Effector memory CD4-positive, alpha-beta T cell (primary cell): ENCODE measurements around the gene CLCN3.

ENCODE experiments used
- DNase-seq, 3 donors: peaks; one replicate each; pipeline ENCODE4 v3.0.0-alpha.2; 2020
- H3K27ac ChIP-seq: 2 replicates; pipeline ENCODE4 v1.7.0; 2013; ENCODE audit warnings: mild to moderate bottlenecking, low read length, moderate library complexity; ENCODE audit not compliant: insufficient read depth, poor library complexity, severe bottlenecking
- H3K27me3 ChIP-seq: replicated peaks from 2 replicates; pipeline ENCODE4 v1.7.0; 2013; ENCODE audit warnings: mild to moderate bottlenecking, low read length; ENCODE audit not compliant: insufficient read depth, control insufficient read depth, poor library complexity, severe bottlenecking
- H3K36me3 ChIP-seq: 2 replicates; pipeline ENCODE4 v1.7.0; 2013; ENCODE audit warnings: mild to moderate bottlenecking, low read length, moderate library complexity; ENCODE audit not compliant: control insufficient read depth, insufficient read depth
- H3K4me1 ChIP-seq: 2 replicates; pipeline ENCODE4 v1.7.0; 2013; ENCODE audit warnings: low read length, mild to moderate bottlenecking; ENCODE audit not compliant: control insufficient read depth, insufficient read depth, poor library complexity, severe bottlenecking
- H3K4me3 ChIP-seq: 2 replicates; pipeline ENCODE4 v1.7.0; 2013; ENCODE audit warnings: low read length, low read depth, mild to moderate bottlenecking; ENCODE audit not compliant: insufficient read depth, poor library complexity, severe bottlenecking
- H3K9me3 ChIP-seq: 2 replicates; pipeline ENCODE4 v1.7.0; 2013; ENCODE audit warnings: mild to moderate bottlenecking, low read length, moderate library complexity; ENCODE audit not compliant: control insufficient read depth

The CLCN3 gene

GRCh38 chr4:169601016-169601771 is 19.2 kb upstream of the CLCN3 start:
- Histone ChIP-seq H3K9me3 (no peaks in the 10 kb centered on the region), H3K27me3 (no peaks in the 10 kb centered on the region), H3K36me3 (no peaks in the 10 kb centered on the region), H3K27ac (no peak overlapping the region), H3K4me1 (no peaks in the 10 kb centered on the region), H3K4me3 (no peak overlapping the region)
- DNase-seq = no peak

GRCh38 chr4:169603312-169603711 is 17.1 kb upstream of the CLCN3 start:
- no peaks in the 10 kb centered on the region for H3K4me1 ChIP-seq
- no peak for DNase-seq
- no peaks in the 10 kb centered on the region for H3K9me3 ChIP-seq

GRCh38 chr4:169604131-169604900 is 16.1 kb upstream of the CLCN3 start:
- no peaks in the 10 kb centered on the region for H3K27me3 ChIP-seq
- H3K27ac ChIP-seq = no peak overlapping the region
- H3K9me3 ChIP-seq = no peaks in the 10 kb centered on the region
- no peak overlapping the region for H3K4me3 ChIP-seq
- DNase-seq = no peak
- no peaks in the 10 kb centered on the region for H3K4me1 ChIP-seq
- no peaks in the 10 kb centered on the region for H3K36me3 ChIP-seq

More at GRCh38 chr4:169603312-169603711, 17.1 kb upstream of the CLCN3 start:
- H3K36me3 ChIP-seq = no peaks in the 10 kb centered on the region
- H3K27ac ChIP-seq = no peak overlapping the region
- H3K4me3 ChIP-seq = no peak overlapping the region
- H3K27me3 ChIP-seq = no peaks in the 10 kb centered on the region

DNA sequence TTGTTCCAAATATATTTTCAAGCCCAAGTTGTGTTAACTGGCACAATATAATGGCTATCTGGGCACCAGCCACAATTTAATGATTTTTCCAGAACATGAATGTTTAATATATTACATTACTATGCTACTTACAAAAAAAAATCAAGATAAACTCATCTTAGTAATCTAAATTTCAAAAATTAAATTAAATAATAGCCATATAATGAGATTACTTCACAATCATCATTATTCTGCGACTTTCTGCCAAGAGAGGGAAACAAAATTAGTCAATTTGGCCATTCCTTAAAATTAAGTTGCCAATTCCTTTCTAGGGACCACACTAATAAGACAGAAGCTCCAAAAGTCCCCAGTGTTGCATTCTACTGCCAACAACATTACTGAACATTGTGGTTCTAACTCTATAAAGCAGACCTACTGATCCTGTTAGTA is 15.5 kb upstream of the CLCN3 start:
- no peak overlapping the region for H3K27ac ChIP-seq
- H3K36me3 ChIP-seq = no peaks in the 10 kb centered on the region
- no peaks in the 10 kb centered on the region for H3K9me3 ChIP-seq
- no peaks in the 10 kb centered on the region for H3K27me3 ChIP-seq
- no peak for DNase-seq
- no peak overlapping the region for H3K4me3 ChIP-seq
- no peaks in the 10 kb centered on the region for H3K4me1 ChIP-seq

GRCh38 chr4:169611157-169611556 is 9.2 kb upstream of the CLCN3 start:
- H3K4me1 ChIP-seq = peaks cover 3% of the 10 kb centered on the region
- no peaks in the 10 kb centered on the region for H3K9me3 ChIP-seq
- no peaks in the 10 kb centered on the region for H3K27me3 ChIP-seq
- no peak overlapping the region for H3K27ac ChIP-seq
- no peak for DNase-seq
- peak overlapping the region; percentile 67 for H3K4me3 ChIP-seq
- H3K36me3 ChIP-seq = no peaks in the 10 kb centered on the region

GRCh38 chr4:169611991-169612870 is 8.1 kb upstream of the CLCN3 start, which contains the start of gene NEK1:
TSS of gene NEK1 (minus strand) at chr4:169612583. CDS start at chr4:169602630, 9,953 bp downstream.
- DNase-seq = peak; percentile 77 to 82 (median 77)
- H3K27ac ChIP-seq = peak within 1 kb of the TSS; percentile 97
- peak within 1 kb of the TSS; percentile 67 for H3K4me3 ChIP-seq
- H3K9me3 ChIP-seq = no peaks in the 10 kb centered on the region
- H3K36me3 ChIP-seq = no peaks in the 10 kb centered on the region
- no peaks in the 10 kb centered on the region for H3K27me3 ChIP-seq
- peaks cover 3% of the 10 kb centered on the region for H3K4me1 ChIP-seq

- Histone ChIP-seq H3K4me3 (peak overlapping the region; percentile 67), H3K4me1 (peaks cover 6% of the 10 kb centered on the region), H3K27me3 (no peaks in the 10 kb centered on the region), H3K36me3 (no peaks in the 10 kb centered on the region), H3K27ac (peak overlapping the region; percentile 97), H3K9me3 (no peaks in the 10 kb centered on the region)
- DNase-seq = peak; percentile 35 to 60 (median 56)
These were observed 7.2 kb upstream of the CLCN3 start for GRCh38 chr4:169612871-169613859.

DNA sequence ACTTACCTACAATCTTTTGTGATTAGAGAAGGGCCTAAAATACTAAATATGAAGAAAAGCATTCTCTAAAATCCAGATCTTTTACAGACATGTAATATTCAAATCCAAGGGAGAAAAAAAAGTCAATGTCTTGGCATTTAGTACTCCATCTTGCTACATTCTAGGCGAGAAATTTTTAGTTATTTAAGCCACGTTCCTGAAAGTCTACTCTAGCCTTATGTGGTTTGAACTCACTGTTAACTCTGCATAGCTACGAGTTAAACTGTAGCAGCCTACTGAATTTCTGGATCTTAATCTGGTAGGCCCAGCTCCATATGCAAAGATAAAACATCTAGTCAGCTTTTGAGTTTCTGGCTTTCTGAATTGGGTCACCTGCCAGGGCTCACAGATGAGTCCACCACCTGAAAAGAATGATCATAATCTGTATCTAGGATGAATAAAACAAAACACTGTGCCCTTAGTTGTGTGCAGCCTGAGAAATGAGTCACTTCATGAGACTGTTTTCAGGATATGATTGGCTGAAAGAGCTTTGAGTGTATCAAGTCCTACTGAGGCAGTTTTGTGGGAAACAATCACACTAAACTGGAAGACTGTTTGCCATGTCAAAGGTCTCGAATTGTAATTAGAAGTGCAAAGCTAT is 4.8 kb upstream of the CLCN3 start:
- peaks cover 16% of the 10 kb centered on the region for H3K4me1 ChIP-seq
- H3K27me3 ChIP-seq = no peaks in the 10 kb centered on the region
- H3K36me3 ChIP-seq = no peaks in the 10 kb centered on the region
- H3K4me3 ChIP-seq = no peak overlapping the region
- DNase-seq = no peak
- no peak overlapping the region for H3K27ac ChIP-seq
- H3K9me3 ChIP-seq = no peaks in the 10 kb centered on the region
